ENCODE data around the gene TMEM163. TPM values are rescaled to one million over a fixed set of nuclear protein-coding genes. Genes with fewer than 3 reads are reported as not detected.
A peak's percentile ranks its signal among the peaks of the same experiment; 100 is the strongest.

The TMEM163 gene
- polyA plus RNA-seq, 1 experiment = not detected

- CTCF ChIA-PET = interaction anchor here (5.8 kb wide), 1 partner anchor 18 kb away, joined by 42 read pairs; no protein-coding TSS in a partner anchor
- no peak for TF ChIP-seq CTCF (IDR thresholded peaks at IDR 0.05; ENCODE audit: low read depth, low read length)
- Histone ChIP-seq H3K4me3 (ENCODE audit: low read depth, low read length) (no peak overlapping the region), H3K27me3 (ENCODE audit: control insufficient read depth, insufficient read depth, low read length) (no peaks in the 10 kb centered on the region), H3K9me3 (ENCODE audit: control insufficient read depth, insufficient read depth, low read length) (no peaks in the 10 kb centered on the region), H3K27ac (ENCODE audit: low read depth, low read length) (no peak overlapping the region)
- POLR2A ChIA-PET = no interaction called here
- DNase-seq (ENCODE audit: low read depth, low spot score) = no peak
Measured at GRCh38 chr2:134433979-134434378, 284.8 kb downstream of the TMEM163 start.

GRCh38 chr2:134433469-134433868 is 285.3 kb downstream of the TMEM163 start:
- POLR2A ChIA-PET = no interaction called here
- no peaks in the 10 kb centered on the region for H3K27me3 ChIP-seq (ENCODE audit: control insufficient read depth, insufficient read depth, low read length)
- no peaks in the 10 kb centered on the region for H3K9me3 ChIP-seq (ENCODE audit: control insufficient read depth, insufficient read depth, low read length)
- H3K27ac ChIP-seq (ENCODE audit: low read depth, low read length) = no peak overlapping the region
- TF ChIP-seq CTCF (IDR thresholded peaks at IDR 0.05; ENCODE audit: low read depth, low read length) = no peak
- CTCF ChIA-PET = no interaction called here
- no peak for DNase-seq (ENCODE audit: low read depth, low spot score)
- no peak overlapping the region for H3K4me3 ChIP-seq (ENCODE audit: low read depth, low read length)

- CTCF ChIA-PET = interaction anchor here (1.0 to 2.7 kb wide), 3 partner anchors 19 to 547 kb away, joined by 4 to 21 read pairs (median 11); no protein-coding TSS in a partner anchor
- H3K9me3 ChIP-seq (ENCODE audit: control insufficient read depth, insufficient read depth, low read length) = no peaks in the 10 kb centered on the region
- H3K27me3 ChIP-seq (ENCODE audit: control insufficient read depth, insufficient read depth, low read length) = no peaks in the 10 kb centered on the region
- H3K4me3 ChIP-seq (ENCODE audit: low read depth, low read length) = no peak overlapping the region
- DNase-seq (ENCODE audit: low read depth, low spot score) = no peak
- H3K27ac ChIP-seq (ENCODE audit: low read depth, low read length) = peak overlapping the region; percentile 41
- no peak for TF ChIP-seq CTCF (IDR thresholded peaks at IDR 0.05; ENCODE audit: low read depth, low read length)
- POLR2A ChIA-PET = no interaction called here
Measured at GRCh38 chr2:134432435-134432883, 286.3 kb downstream of the TMEM163 start.

- ChIA-PET CTCF (interaction anchor here (1.0 to 2.7 kb wide), 3 partner anchors 19 to 547 kb away, joined by 4 to 21 read pairs (median 11); no protein-coding TSS in a partner anchor), POLR2A (no interaction called here)
- H3K27me3 ChIP-seq (ENCODE audit: control insufficient read depth, insufficient read depth, low read length) = no peaks in the 10 kb centered on the region
- TF ChIP-seq CTCF (IDR thresholded peaks at IDR 0.05; ENCODE audit: low read depth, low read length) = no peak
- H3K9me3 ChIP-seq (ENCODE audit: control insufficient read depth, insufficient read depth, low read length) = no peaks in the 10 kb centered on the region
- peak overlapping the region; percentile 41 for H3K27ac ChIP-seq (ENCODE audit: low read depth, low read length)
- no peak for DNase-seq (ENCODE audit: low read depth, low spot score)
- no peak overlapping the region for H3K4me3 ChIP-seq (ENCODE audit: low read depth, low read length)
Measured at GRCh38 chr2:134431838-134432434, 286.9 kb downstream of the TMEM163 start.

GRCh38 chr2:134429886-134430285 is 288.9 kb downstream of the TMEM163 start:
- ChIA-PET CTCF (interaction anchor here (3.7 kb wide), 1 partner anchor 21 kb away, joined by 24 read pairs; no protein-coding TSS in a partner anchor), POLR2A (no interaction called here)
- no peak for DNase-seq (ENCODE audit: low read depth, low spot score)
- Histone ChIP-seq H3K27me3 (ENCODE audit: control insufficient read depth, insufficient read depth, low read length) (no peaks in the 10 kb centered on the region), H3K27ac (ENCODE audit: low read depth, low read length) (no peak overlapping the region), H3K4me3 (ENCODE audit: low read depth, low read length) (no peak overlapping the region), H3K9me3 (ENCODE audit: control insufficient read depth, insufficient read depth, low read length) (no peaks in the 10 kb centered on the region)
- TF ChIP-seq CTCF (IDR thresholded peaks at IDR 0.05; ENCODE audit: low read depth, low read length) = no peak
